AG09319 (cell line): ENCODE results near the gene IDUA.
"Not testable (repeated sequence)": the region's sequence is repeated elsewhere in the genome, so short reads cannot be mapped to it uniquely, and the experiment has no call there.

Source experiments
- DNase-seq: peaks from one replicate; pipeline ENCODE4 v3.0.0-alpha.2; 2010; ENCODE audit warnings: low read depth; ENCODE audit errors: extremely low read depth
- CTCF ChIP-seq: IDR thresholded peaks from 2 replicates; pipeline ENCODE4 v1.5.1; 2011; ENCODE audit warnings: low read depth, mild to moderate bottlenecking, inconsistent platforms, low read length, moderate library complexity

IDUA gene

GRCh38 chr4:970046-970745 is 16.6 kb upstream of the IDUA start:
- no peak for TF ChIP-seq CTCF
- no peak for DNase-seq

GRCh38 chr4:970854-971520 is 15.9 kb upstream of the IDUA start:
- no peak for DNase-seq
- no peak for TF ChIP-seq CTCF

- no peak for TF ChIP-seq CTCF
- DNase-seq: no peak
These were observed 15.0 kb upstream of the IDUA start for GRCh38 chr4:971666-972500.

GRCh38 chr4:972651-973424 is 14.0 kb upstream of the IDUA start:
- DNase-seq: no peak
- no peak for TF ChIP-seq CTCF

- peak; percentile 71 for DNase-seq
- no peak for TF ChIP-seq CTCF
These were observed 13.1 kb upstream of the IDUA start, which contains the start of gene DGKQ for GRCh38 chr4:973431-974397. DGKQ (minus strand) TSS chr4:973569; CDS start chr4:973482, 87 bp downstream.

- DNase-seq: no peak
- no peak for TF ChIP-seq CTCF
These were observed 12.2 kb upstream of the IDUA start for GRCh38 chr4:974668-975067.

- DNase-seq: not testable (repeated sequence)
These were observed 10.8 kb upstream of the IDUA start for GRCh38 chr4:976016-976415.
